IPS-18c (cell line): Measurements from ENCODE around the gene GPC1.

ENCODE experiments used
- H3K4me3 ChIP-seq: 2 replicates; pipeline ENCODE4 v1.7.0; 2013; ENCODE audit warnings: low read depth, mild to moderate bottlenecking, low read length, moderate library complexity; ENCODE audit not compliant: insufficient read depth
- H3K9me3 ChIP-seq: one replicate; pipeline ENCODE4 v1.6.1; 2013; ENCODE audit warnings: mild to moderate bottlenecking, low read length, moderate library complexity; ENCODE audit not compliant: control insufficient read depth, insufficient read depth

The GPC1 gene

GRCh38 chr2:240435948-240436682 lies 652 bp downstream of the GPC1 start:
- Histone ChIP-seq H3K4me3 (peak overlapping the region; percentile 59), H3K9me3 (no peaks in the 10 kb centered on the region)

GRCh38 chr2:240436683-240437550 lies 1.5 kb downstream of the GPC1 start:
- Histone ChIP-seq H3K9me3 (no peaks in the 10 kb centered on the region), H3K4me3 (peak overlapping the region; percentile 59)

- Histone ChIP-seq H3K9me3 (no peaks in the 10 kb centered on the region), H3K4me3 (no peak overlapping the region)
These were observed 2.0 kb downstream of the GPC1 start for GRCh38 chr2:240437551-240437860.

- H3K4me3 ChIP-seq, result no peak overlapping the region
- H3K9me3 ChIP-seq, result no peaks in the 10 kb centered on the region
These were observed 2.7 kb downstream of the GPC1 start for GRCh38 chr2:240437861-240438809.

- H3K4me3 ChIP-seq, result no peak overlapping the region
These were observed 3.6 kb downstream of the GPC1 start for GRCh38 chr2:240438810-240439697.

GRCh38 chr2:240439698-240440151 lies 4.3 kb downstream of the GPC1 start:
- Histone ChIP-seq H3K4me3 (no peak overlapping the region), H3K9me3 (no peaks in the 10 kb centered on the region)

More at GRCh38 chr2:240438810-240439697, 3.6 kb downstream of the GPC1 start:
- no peaks in the 10 kb centered on the region for H3K9me3 ChIP-seq

GRCh38 chr2:240440251-240440650 lies 4.8 kb downstream of the GPC1 start:
- no peaks in the 10 kb centered on the region for H3K9me3 ChIP-seq
- no peak overlapping the region for H3K4me3 ChIP-seq

- no peaks in the 10 kb centered on the region for H3K9me3 ChIP-seq
- no peak overlapping the region for H3K4me3 ChIP-seq
These were observed 5.3 kb downstream of the GPC1 start for GRCh38 chr2:240440704-240441320.

- no peaks in the 10 kb centered on the region for H3K9me3 ChIP-seq
- H3K4me3 ChIP-seq, result no peak overlapping the region
These were observed 6.0 kb downstream of the GPC1 start for GRCh38 chr2:240441326-240441992.

- no peaks in the 10 kb centered on the region for H3K9me3 ChIP-seq
- no peak overlapping the region for H3K4me3 ChIP-seq
These were observed 6.5 kb downstream of the GPC1 start for GRCh38 chr2:240441993-240442411.

GRCh38 chr2:240442891-240443715 lies 7.6 kb downstream of the GPC1 start:
- Histone ChIP-seq H3K9me3 (no peaks in the 10 kb centered on the region), H3K4me3 (no peak overlapping the region)

- H3K9me3 ChIP-seq, result no peaks in the 10 kb centered on the region
- no peak overlapping the region for H3K4me3 ChIP-seq
These were observed 8.4 kb downstream of the GPC1 start for GRCh38 chr2:240443891-240444301.

- no peaks in the 10 kb centered on the region for H3K9me3 ChIP-seq
- H3K4me3 ChIP-seq, result no peak overlapping the region
These were observed 9.0 kb downstream of the GPC1 start for GRCh38 chr2:240444464-240444863.

GRCh38 chr2:240445961-240446663 lies 10.6 kb downstream of the GPC1 start:
- no peaks in the 10 kb centered on the region for H3K9me3 ChIP-seq
- no peak overlapping the region for H3K4me3 ChIP-seq
